HCT116 (cell line): Measurements from ENCODE around the gene LRRC74A.

Source experiments
- POLR2A ChIP-seq: IDR thresholded peaks from 2 replicates; pipeline ENCODE4 v1.7.0; 2011; ENCODE audit warnings: borderline replicate concordance; ENCODE audit not compliant: insufficient read depth, insufficient read length; ENCODE audit errors: extremely low read depth
- RAD21 ChIP-seq: IDR thresholded peaks from 2 replicates; pipeline ENCODE4 v1.6.1; 2012; ENCODE audit warnings: low read depth, mild to moderate bottlenecking
- TF ChIP-seq, protein P1 (sequence below), 3 experiments: fragments of 200-600 bp in 1 of 3; sonication (generic) in 1 of 3; IDR thresholded peaks in 2 of 3; conservative IDR thresholded peaks in 1 of 3; 2 replicates each; pipeline ENCODE4 v1.5.1; 2012 to 2017; ENCODE audit warnings: low read depth in 2 of 3, low read length in 2 of 3, antibody characterized with exemption in 1 of 3, borderline replicate concordance in 1 of 3, control low read depth in 1 of 3, mild to moderate bottlenecking in 1 of 3, mixed read lengths in 1 of 3, mixed run types in 1 of 3, moderate library complexity in 1 of 3; ENCODE audit not compliant: insufficient read depth in 1 of 3
- TF ChIP-seq, protein P2 (sequence below): IDR thresholded peaks from 2 replicates; pipeline ENCODE4 v1.6.1; 2012

DNA sequence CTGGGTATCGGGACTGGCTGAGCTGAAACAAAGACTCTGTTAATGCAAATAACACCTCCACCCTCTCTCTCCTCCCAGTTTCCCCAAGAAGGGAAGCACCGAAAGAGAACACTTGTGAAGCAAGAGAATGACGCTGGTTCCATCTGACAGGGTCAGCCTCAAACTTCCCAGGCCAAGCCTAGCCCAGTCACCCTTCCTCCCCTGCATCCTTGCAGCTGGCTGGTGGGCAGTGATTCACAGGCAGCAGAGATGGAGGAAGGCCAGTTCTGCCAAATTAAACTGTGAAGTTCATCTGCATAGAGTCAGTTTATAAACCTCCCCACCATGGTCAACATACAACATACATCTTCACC lies 2.8 kb downstream of the LRRC74A start:
- TF ChIP-seq, protein P1, sequence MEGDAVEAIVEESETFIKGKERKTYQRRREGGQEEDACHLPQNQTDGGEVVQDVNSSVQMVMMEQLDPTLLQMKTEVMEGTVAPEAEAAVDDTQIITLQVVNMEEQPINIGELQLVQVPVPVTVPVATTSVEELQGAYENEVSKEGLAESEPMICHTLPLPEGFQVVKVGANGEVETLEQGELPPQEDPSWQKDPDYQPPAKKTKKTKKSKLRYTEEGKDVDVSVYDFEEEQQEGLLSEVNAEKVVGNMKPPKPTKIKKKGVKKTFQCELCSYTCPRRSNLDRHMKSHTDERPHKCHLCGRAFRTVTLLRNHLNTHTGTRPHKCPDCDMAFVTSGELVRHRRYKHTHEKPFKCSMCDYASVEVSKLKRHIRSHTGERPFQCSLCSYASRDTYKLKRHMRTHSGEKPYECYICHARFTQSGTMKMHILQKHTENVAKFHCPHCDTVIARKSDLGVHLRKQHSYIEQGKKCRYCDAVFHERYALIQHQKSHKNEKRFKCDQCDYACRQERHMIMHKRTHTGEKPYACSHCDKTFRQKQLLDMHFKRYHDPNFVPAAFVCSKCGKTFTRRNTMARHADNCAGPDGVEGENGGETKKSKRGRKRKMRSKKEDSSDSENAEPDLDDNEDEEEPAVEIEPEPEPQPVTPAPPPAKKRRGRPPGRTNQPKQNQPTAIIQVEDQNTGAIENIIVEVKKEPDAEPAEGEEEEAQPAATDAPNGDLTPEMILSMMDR (IDR thresholded peaks at IDR 0.05 in 2 of 3, conservative IDR thresholded peaks at IDR 0.05 in 1 of 3; ENCODE audit: borderline replicate concordance in 1 of 3, insufficient read depth in 1 of 3, low read depth in 2 of 3, low read length in 2 of 3) = no peak
- TF ChIP-seq POLR2A (no peak), RAD21 (no peak)
- TF ChIP-seq, protein P2, sequence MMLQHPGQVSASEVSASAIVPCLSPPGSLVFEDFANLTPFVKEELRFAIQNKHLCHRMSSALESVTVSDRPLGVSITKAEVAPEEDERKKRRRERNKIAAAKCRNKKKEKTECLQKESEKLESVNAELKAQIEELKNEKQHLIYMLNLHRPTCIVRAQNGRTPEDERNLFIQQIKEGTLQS = no peak
